Stimulated activated CD4-positive, alpha-beta T cell treated with anti-CD3 and anti-CD28 coated beads, Interleukin-1b, Interleukin-23, amount 100 ng/mL, for 4 hours (primary cell): ENCODE results near the gene KRT31.
"Not testable (repeated sequence)": the region's sequence is repeated elsewhere in the genome, so short reads cannot be mapped to it uniquely, and the experiment has no call there.

Source experiments
- DNase-seq, 2 donors: peaks; one replicate each; pipeline ENCODE4 v3.0.0-alpha.2; 2020; ENCODE audit warnings: low read depth in 2 of 2

KRT31 gene

GRCh38 chr17:41417576-41418015, 20.2 kb upstream of the KRT31 start:
- no peak for DNase-seq

- DNase-seq = no peak
Observed at GRCh38 chr17:41417127-41417526, 19.7 kb upstream of the KRT31 start.

DNA sequence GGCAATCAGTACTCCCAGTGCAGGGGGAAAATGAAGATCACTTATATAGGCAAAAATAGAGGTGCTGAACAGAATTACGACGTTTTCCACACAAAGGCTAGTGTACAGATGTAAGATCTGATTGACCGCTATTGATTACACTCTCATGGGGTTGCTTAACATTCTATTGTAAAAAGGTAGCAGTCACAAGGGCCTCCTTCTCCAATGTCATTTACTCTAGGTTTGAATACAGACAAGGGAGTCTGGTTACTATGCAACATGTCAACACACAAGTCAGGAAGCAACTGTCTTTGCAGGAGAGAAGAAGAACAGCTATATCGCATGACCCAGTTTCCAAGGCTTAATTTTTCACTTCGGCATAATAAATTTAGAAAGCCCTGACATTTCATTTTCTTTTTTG, 19.1 kb upstream of the KRT31 start:
- no peak for DNase-seq

DNA sequence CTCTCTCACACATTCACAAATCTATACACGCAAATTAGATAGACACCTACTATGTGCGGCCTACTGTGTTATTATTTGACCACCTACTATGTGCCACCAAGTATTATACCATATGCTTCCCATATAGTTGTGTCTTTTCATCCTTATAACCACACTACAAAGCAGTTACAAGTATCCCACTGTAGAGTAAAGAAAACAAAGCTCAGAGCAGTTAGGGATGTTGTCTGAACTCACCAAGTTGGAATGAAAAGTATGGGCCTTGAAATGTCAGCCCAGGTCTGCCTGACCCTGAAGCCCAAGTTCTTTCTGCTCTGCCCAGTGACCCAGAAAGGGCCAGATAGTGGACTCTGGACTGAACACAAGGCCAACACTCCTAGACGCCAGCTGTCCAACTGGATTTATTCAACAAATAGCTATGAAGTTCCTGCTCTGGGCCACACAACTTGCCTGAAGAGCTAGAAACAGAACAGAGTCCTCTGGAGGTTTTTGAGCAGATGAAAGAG, 18.5 kb upstream of the KRT31 start:
- no peak for DNase-seq

GRCh38 chr17:41415411-41415810, 18.0 kb upstream of the KRT31 start:
- no peak for DNase-seq

DNA sequence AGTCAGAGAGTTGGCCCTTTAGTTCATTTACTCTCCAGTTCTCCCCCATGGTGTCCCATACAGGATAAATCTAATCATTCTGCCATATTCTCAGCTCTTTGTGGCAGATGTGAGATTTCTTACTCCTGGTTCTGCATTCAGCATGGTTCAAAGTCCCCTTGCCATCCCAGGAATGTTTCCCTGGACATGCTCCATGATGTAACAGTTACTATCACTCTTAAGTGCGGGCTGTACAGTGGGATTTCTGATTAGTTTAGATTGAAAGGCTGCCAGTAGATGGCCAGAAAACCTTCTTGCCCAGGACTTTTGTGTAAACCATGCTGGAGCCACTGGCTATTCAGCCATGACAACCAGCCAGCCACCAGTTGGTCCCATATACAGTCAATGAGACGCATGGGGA, 16.6 kb upstream of the KRT31 start:
- DNase-seq = no peak

DNA sequence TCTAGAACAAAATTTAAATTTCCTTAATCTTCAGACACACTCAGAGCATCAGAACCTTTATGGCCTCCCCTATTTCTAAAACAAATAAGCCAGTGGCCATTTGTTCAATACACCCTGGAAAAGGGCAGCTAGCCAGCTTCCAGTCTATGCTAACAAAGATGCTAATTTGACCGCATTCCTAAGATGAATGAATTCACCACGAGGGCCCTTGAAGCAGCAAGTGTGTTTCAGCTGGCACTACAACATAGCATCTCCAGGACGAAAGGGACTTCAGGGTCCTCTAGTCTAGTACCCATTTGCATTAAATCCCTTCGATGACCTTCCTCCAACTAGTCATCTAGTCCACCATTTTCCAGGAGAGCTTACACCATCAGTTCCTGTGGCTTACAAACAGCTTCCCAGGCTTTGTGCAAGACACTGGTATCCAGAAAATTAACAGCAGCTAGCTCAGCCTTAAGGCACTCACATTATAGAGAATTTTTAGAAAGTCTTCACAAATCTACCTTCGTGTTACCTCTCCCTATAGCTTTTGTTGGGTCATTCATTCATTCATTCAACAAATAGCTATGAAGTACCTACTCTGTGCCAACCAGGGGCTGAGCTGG, 16.0 kb upstream of the KRT31 start:
- DNase-seq = no peak

DNA sequence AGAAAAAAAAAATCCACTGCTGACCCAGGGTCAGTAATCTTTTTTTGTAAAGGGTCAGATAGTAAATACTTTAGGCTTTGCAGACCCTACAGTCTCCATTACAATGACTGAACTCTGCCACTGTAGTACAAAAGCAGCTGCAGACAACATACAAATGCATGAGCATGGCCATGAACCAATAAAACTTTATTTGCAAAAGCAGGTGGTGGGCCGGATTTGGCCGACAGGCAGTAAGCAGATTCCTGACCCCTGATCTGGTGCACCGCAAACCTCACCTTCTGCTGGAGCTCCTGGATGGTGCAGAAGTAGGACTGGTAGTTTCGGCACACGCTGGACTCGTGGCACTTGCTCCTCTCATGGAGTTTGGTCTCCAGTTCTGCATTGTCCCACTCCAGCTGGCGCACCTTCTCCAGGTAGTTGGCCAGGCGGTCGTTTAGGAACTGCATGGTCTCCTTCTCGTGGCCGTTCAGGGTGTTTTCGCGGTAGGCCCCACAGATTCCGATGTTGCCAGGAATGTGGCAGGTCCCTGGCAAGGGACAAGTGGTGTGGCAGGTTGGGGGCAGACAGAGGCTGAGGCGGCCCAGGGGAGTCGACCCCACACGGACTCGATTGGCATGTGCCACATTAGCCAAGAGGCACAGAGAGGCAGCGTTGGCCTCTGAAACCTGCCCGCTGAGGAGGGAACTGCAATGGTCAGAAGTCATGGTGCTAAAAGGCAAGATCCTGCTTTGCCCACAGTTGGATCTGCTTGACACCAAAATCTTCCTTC, 13.8 kb upstream of the KRT31 start:
- DNase-seq = no peak

GRCh38 chr17:41407226-41407625, 9.8 kb upstream of the KRT31 start:
- DNase-seq = no peak

DNA sequence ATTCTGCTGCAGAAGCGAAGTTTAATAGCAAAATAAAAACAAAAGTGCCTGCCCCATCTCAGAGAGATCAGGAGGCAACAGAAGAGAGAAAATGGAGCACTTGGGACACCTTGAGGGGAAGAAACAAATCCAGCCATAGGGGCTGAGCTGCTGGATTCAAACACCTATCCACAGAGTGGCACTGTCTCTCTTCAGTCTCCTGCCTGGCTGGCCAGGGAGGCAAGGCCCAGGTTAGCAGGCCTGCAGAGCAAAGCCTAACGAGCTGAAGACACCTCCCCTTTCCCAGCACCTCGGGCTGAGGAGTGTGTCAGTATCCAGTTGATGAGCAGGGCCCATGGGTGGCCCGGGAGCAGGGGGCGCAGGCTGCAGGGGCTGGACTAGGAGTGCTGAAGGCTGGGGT, 8.8 kb upstream of the KRT31 start:
- no peak for DNase-seq

- peak; percentile 5 to 10 for DNase-seq
Observed at GRCh38 chr17:41404024-41404671, 6.7 kb upstream of the KRT31 start.

GRCh38 chr17:41403404-41404023, 6.1 kb upstream of the KRT31 start:
- DNase-seq = no peak

- no peak for DNase-seq
Observed at GRCh38 chr17:41402161-41402560, 4.8 kb upstream of the KRT31 start.

DNA sequence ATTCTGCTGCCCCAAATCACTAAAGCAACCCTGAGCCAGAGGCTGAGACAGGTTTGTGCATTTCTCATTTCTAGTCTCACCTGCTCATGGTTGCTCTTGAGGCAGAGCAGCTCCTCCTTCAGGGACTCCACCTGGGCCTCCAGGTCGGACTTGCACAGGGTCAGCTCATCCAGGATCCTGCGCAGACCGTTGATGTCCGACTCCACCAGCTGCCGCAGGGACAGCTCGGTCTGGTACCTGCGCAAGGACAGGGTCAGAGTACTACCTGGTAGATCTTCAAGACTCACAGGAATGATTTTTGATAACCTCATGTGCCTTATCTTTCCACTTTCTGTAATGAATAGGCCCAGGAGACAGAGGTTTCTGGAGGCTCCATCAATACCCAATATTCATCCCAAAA, 1.1 kb downstream of the KRT31 start:
- DNase-seq = no peak

GRCh38 chr17:41395611-41396010, 1.8 kb downstream of the KRT31 start:
- no peak for DNase-seq

GRCh38 chr17:41395044-41395443, 2.4 kb downstream of the KRT31 start:
- not testable (repeated sequence) for DNase-seq

DNA sequence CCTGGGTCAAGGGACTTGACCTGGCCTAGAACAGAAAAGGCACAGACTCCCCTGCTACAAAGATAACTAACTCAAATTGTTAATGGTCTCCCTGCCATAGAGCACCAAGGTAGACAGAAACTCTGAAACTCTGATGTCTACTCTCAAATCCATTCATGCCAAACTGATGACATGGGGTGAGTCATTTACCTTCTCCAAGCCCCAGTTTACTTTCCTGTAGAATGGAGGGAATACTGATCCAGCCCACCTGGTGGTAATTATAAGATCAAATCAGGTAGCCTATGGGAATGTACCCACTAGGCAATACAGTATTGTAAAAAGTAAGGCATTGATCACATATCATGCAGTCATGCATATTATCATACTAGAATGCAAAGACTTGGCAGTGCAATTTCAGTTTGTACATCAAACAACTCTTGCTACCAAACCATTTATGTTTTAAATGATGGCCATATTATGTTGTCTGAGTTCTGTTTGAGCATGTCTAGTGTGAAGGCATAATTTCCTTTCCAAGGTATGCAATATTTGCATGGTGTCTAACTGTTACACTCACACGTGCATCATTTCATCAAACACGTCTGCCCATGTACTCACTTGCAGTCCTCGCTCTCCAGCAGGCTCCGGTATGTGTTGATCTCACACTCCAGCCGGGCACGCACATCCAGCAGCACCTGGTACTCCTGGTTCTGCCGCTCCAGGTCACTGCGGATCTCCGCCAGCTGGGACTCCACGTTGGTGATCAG, 3.0 kb downstream of the KRT31 start:
- DNase-seq = no peak

GRCh38 chr17:41393826-41394225, 3.6 kb downstream of the KRT31 start:
- no peak for DNase-seq

DNA sequence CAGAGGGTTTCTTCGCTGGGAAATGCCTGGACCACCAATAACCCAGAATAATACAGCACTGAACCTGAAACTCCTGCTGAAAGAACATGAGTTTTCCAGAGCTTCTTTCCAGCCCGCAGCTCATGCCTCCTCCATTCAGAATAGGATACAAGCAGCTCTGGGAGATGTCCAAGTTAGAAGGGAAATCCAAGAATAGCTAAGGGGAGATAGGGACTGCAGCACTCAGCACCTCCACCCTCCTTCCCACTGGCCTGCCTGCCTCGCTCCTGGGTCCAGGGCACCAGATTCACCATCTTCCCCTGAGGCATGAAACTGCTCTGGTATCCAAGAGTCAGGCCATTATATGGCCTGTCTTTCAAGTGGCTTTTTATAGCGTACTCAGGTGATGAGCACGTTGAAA, 4.1 kb downstream of the KRT31 start:
- no peak for DNase-seq

- DNase-seq = no peak
Observed at GRCh38 chr17:41392278-41392677, 5.1 kb downstream of the KRT31 start.

- DNase-seq = no peak
Observed at GRCh38 chr17:41391535-41391934, 5.9 kb downstream of the KRT31 start.
